Thoracic aorta (tissue), 2 donors: ENCODE results near the gene MCAT. TPM values are rescaled to one million over a fixed set of nuclear protein-coding genes. Genes with fewer than 3 reads are reported as not detected.

Source experiments
- ATAC-seq: fragments of 150-250 bp; one replicate; pipeline ENCODE4 v1.8.0; 2017; ENCODE audit warnings: low read depth; ENCODE audit not compliant: insufficient number of reproducible peaks, low FRiP score
- DNase-seq: peaks from one replicate; pipeline ENCODE4 v3.0.0-alpha.2; 2020; ENCODE audit warnings: low spot score
- H3K27ac ChIP-seq, 2 donors: fragments of 200-600 bp; sonication (generic); 1 replicate in 1 of 2; 2 replicates in 1 of 2; pipeline ENCODE4 v1.5.1; 2016; ENCODE audit warnings: mild to moderate bottlenecking in 2 of 2, moderate library complexity in 2 of 2
- H3K27me3 ChIP-seq: fragments of 200-600 bp; sonication (generic); replicated peaks from 2 replicates; pipeline ENCODE4 v1.6.0; 2016; ENCODE audit warnings: mild to moderate bottlenecking; ENCODE audit not compliant: insufficient read depth
- H3K36me3 ChIP-seq: fragments of 200-600 bp; sonication (generic); one replicate; pipeline ENCODE4 v1.5.1; 2016
- H3K4me1 ChIP-seq, 2 donors: fragments of 200-600 bp; sonication (generic); 1 replicate in 1 of 2; 2 replicates in 1 of 2; pipeline versions ENCODE4 v1.5.1 to v1.6.0; 2016; ENCODE audit warnings: low read depth in 2 of 2, mild to moderate bottlenecking in 1 of 2; ENCODE audit not compliant: control insufficient read depth in 1 of 2
- H3K4me3 ChIP-seq: fragments of 200-600 bp; sonication (generic); 2 replicates; pipeline ENCODE4 v1.5.1; 2016; ENCODE audit warnings: mild to moderate bottlenecking
- H3K9me3 ChIP-seq: fragments of 200-600 bp; sonication (generic); 2 replicates; pipeline ENCODE4 v1.5.1; 2016
- CTCF ChIP-seq: fragments of 200-600 bp; sonication (generic); IDR thresholded peaks from one replicate; pipeline ENCODE4 v1.5.1; 2019; ENCODE audit warnings: antibody characterized with exemption
- total RNA-seq, 2 donors: library from RNA; depleted of rRNA; stranded (reverse); fragments of >200 nt; gene quantifications; one replicate each; pipeline versions ENCODE4 v1.1.0 to v1.2.3, GENCODE V29; 2016

MCAT gene
- total RNA-seq, 2 donors from 2014 or later, result 9.5 to 16.1 TPM

GRCh38 chr22:43155789-43156188, 12.6 kb upstream of the MCAT start:
- Histone ChIP-seq H3K9me3 (no peaks in the 10 kb centered on the region), H3K36me3 (peaks cover 1% of the 10 kb centered on the region), H3K27me3 (no peaks in the 10 kb centered on the region), H3K27ac (no peak overlapping the region), H3K4me1 (peaks cover 12 to 16% of the 10 kb centered on the region in 2 donors), H3K4me3 (no peak overlapping the region)
- DNase-seq, result no peak
- no peak for ATAC-seq
- no peak for TF ChIP-seq CTCF

- TF ChIP-seq CTCF, result no peak
- Histone ChIP-seq H3K4me1 (peaks cover 14 to 22% of the 10 kb centered on the region in 2 donors), H3K27me3 (no peaks in the 10 kb centered on the region), H3K4me3 (no peak overlapping the region), H3K36me3 (no peaks in the 10 kb centered on the region), H3K9me3 (no peaks in the 10 kb centered on the region), H3K27ac (no peak overlapping the region)
- DNase-seq (no peak), ATAC-seq (no peak)
Observed at GRCh38 chr22:43154887-43155536, 11.8 kb upstream of the MCAT start.

GRCh38 chr22:43153899-43154298, 10.7 kb upstream of the MCAT start:
- H3K27ac ChIP-seq, result no peak overlapping the region
- no peak for ATAC-seq
- no peaks in the 10 kb centered on the region for H3K36me3 ChIP-seq
- H3K4me1 ChIP-seq, result peaks cover 14 to 22% of the 10 kb centered on the region in 2 donors
- no peaks in the 10 kb centered on the region for H3K27me3 ChIP-seq
- H3K4me3 ChIP-seq, result peak overlapping the region; percentile 36
- no peak for DNase-seq
- no peaks in the 10 kb centered on the region for H3K9me3 ChIP-seq
- TF ChIP-seq CTCF, result no peak

GRCh38 chr22:43152357-43153071, 9.3 kb upstream of the MCAT start:
- no peaks in the 10 kb centered on the region for H3K9me3 ChIP-seq
- ATAC-seq, result no peak
- peaks cover 14 to 22% of the 10 kb centered on the region in 2 donors for H3K4me1 ChIP-seq
- TF ChIP-seq CTCF, result no peak
- H3K36me3 ChIP-seq, result no peaks in the 10 kb centered on the region
- peak overlapping the region; percentile 93 for H3K4me3 ChIP-seq
- peak; percentile 50 for DNase-seq
- peak overlapping the region; percentile 55 to 86 for H3K27ac ChIP-seq
- H3K27me3 ChIP-seq, result no peaks in the 10 kb centered on the region

GRCh38 chr22:43152003-43152356, 8.8 kb upstream of the MCAT start:
- peaks cover 14 to 22% of the 10 kb centered on the region in 2 donors for H3K4me1 ChIP-seq
- no peaks in the 10 kb centered on the region for H3K9me3 ChIP-seq
- no peak for DNase-seq
- no peak for TF ChIP-seq CTCF
- no peaks in the 10 kb centered on the region for H3K36me3 ChIP-seq
- H3K4me3 ChIP-seq, result peak overlapping the region; percentile 93
- no peaks in the 10 kb centered on the region for H3K27me3 ChIP-seq
- no peak for ATAC-seq
- H3K27ac ChIP-seq, result peak overlapping the region; percentile 55 to 86
